ENCODE measurements around the gene CEBPB.
"Not testable (repeated sequence)": the region's sequence is repeated elsewhere in the genome, so short reads cannot be mapped to it uniquely, and the experiment has no call there.

The CEBPB gene

GRCh38 chr20:50191544-50192363 is 1.1 kb downstream of the CEBPB start:
- H3K27ac ChIP-seq: peak overlapping the region; percentile 95
- no peak for DNase-seq (ENCODE audit: low read depth, low spot score)

- H3K27ac ChIP-seq: peak overlapping the region; percentile 95
- peak; percentile 75 for DNase-seq (ENCODE audit: low read depth, low spot score)
These were observed 2.0 kb downstream of the CEBPB start for GRCh38 chr20:50192364-50193198.

GRCh38 chr20:50193199-50193835 is 2.7 kb downstream of the CEBPB start:
- H3K27ac ChIP-seq: peak overlapping the region; percentile 95
- no peak for DNase-seq (ENCODE audit: low read depth, low spot score)

- H3K27ac ChIP-seq: peak overlapping the region; percentile 95
- no peak for DNase-seq (ENCODE audit: low read depth, low spot score)
These were observed 3.3 kb downstream of the CEBPB start for GRCh38 chr20:50193836-50194421.

- peak overlapping the region; percentile 95 for H3K27ac ChIP-seq
- DNase-seq (ENCODE audit: low read depth, low spot score): no peak
These were observed 3.8 kb downstream of the CEBPB start for GRCh38 chr20:50194422-50194830.

GRCh38 chr20:50194831-50195523 is 4.3 kb downstream of the CEBPB start:
- H3K27ac ChIP-seq: peak overlapping the region; percentile 95
- no peak for DNase-seq (ENCODE audit: low read depth, low spot score)

GRCh38 chr20:50195524-50196120 is 5.0 kb downstream of the CEBPB start:
- DNase-seq (ENCODE audit: low read depth, low spot score): no peak
- peak overlapping the region; percentile 95 for H3K27ac ChIP-seq

GRCh38 chr20:50196248-50196647 is 5.6 kb downstream of the CEBPB start:
- no peak for DNase-seq (ENCODE audit: low read depth, low spot score)
- peak overlapping the region; percentile 95 for H3K27ac ChIP-seq

GRCh38 chr20:50196896-50197295 is 6.3 kb downstream of the CEBPB start:
- DNase-seq (ENCODE audit: low read depth, low spot score): no peak
- H3K27ac ChIP-seq: no peak overlapping the region

GRCh38 chr20:50197463-50198179 is 7.0 kb downstream of the CEBPB start:
- no peak for DNase-seq (ENCODE audit: low read depth, low spot score)
- H3K27ac ChIP-seq: no peak overlapping the region

- H3K27ac ChIP-seq: no peak overlapping the region
- DNase-seq (ENCODE audit: low read depth, low spot score): no peak
These were observed 7.6 kb downstream of the CEBPB start for GRCh38 chr20:50198180-50198666.

- H3K27ac ChIP-seq: no peak overlapping the region
- DNase-seq (ENCODE audit: low read depth, low spot score): no peak
These were observed 8.1 kb downstream of the CEBPB start for GRCh38 chr20:50198716-50199115.

GRCh38 chr20:50199703-50200102 is 9.1 kb downstream of the CEBPB start:
- no peak for DNase-seq (ENCODE audit: low read depth, low spot score)
- no peak overlapping the region for H3K27ac ChIP-seq

- H3K27ac ChIP-seq: no peak overlapping the region
- no peak for DNase-seq (ENCODE audit: low read depth, low spot score)
These were observed 10.0 kb downstream of the CEBPB start for GRCh38 chr20:50200482-50201104.

GRCh38 chr20:50201710-50202109 is 11.1 kb downstream of the CEBPB start:
- DNase-seq (ENCODE audit: low read depth, low spot score); H3K27ac ChIP-seq: not testable (repeated sequence)

- no peak overlapping the region for H3K27ac ChIP-seq
These were observed 12.0 kb downstream of the CEBPB start for GRCh38 chr20:50202677-50203076.

GRCh38 chr20:50203951-50204937 is 13.6 kb downstream of the CEBPB start:
- no peak overlapping the region for H3K27ac ChIP-seq
- no peak for DNase-seq (ENCODE audit: low read depth, low spot score)

More at GRCh38 chr20:50202677-50203076, 12.0 kb downstream of the CEBPB start:
- DNase-seq (ENCODE audit: low read depth, low spot score): no peak
